Measurements from ENCODE around the gene TUBG2.
"Not testable (repeated sequence)": the region's sequence is repeated elsewhere in the genome, so short reads cannot be mapped to it uniquely, and the experiment has no call there.

TUBG2 gene

DNA sequence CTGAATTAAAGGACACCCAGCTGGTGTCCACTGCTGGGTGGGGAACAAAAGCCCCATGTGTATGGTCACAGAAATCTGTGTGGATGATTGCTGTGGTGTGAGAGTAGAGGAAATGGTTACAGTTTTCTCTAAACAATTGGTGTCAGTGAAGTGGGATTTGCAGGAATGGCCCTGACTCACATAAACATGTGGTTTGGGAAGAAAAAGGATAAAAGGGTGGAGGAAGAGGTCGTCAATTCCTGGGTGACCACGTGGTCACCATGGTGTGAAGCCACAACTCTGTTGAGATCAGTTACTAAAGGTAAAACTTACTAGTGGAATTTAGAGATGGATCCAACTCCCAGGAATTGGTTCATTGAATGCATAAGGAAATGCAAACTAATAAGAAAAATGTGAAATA lies 3.6 kb upstream of the TUBG2 start:
- no peak for DNase-seq

DNA sequence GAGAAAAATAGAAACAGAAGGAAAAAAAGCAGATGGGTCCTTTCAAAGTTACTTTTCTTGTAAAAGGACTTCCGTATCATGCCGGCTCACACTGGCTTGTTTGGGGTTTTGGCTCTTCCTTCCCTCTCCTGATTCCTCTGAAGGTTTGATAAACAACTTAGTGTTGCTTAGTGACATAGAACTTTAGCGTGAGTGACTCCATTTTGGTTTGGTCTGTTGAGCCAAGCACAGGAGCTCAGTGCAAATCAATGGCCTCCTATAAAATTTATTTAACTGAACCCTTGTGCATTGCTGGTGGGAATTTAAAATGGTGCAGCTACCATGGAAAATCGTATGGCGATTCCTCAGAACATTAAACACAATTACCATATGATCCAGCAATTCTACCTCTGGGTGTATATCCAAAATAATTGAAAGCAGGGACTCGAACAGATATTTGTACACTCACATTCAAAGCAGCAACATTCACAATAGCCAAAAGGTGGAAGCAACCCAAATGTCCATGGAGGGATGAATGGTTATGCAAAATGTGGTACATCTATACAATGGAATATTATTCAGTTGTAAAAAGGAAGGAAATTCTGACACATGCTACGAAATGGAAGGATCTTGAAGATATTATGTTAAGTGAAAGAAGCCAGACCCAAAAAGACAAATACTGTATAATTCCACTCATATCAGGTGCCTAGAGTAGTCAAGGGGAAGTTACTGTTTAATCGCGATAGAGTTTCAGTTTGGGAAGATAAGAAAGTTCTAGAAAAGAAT lies 1.1 kb upstream of the TUBG2 start:
- no peak for DNase-seq

DNA sequence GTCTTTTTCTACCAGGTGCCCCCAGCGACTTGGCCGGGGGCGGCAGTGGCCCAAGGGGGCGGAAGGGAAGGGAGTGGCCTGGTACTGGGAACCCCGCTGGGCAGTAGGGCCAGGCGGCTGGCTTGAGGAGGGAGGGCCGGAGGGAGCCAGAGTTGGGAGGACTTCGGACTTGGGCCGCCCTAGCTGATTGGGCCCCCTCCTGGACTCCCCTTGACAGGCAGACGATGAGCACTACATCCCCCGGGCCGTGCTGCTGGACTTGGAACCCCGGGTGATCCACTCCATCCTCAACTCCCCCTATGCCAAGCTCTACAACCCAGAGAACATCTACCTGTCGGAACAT lies 819 bp downstream of the TUBG2 start:
- not testable (repeated sequence) for DNase-seq

DNA sequence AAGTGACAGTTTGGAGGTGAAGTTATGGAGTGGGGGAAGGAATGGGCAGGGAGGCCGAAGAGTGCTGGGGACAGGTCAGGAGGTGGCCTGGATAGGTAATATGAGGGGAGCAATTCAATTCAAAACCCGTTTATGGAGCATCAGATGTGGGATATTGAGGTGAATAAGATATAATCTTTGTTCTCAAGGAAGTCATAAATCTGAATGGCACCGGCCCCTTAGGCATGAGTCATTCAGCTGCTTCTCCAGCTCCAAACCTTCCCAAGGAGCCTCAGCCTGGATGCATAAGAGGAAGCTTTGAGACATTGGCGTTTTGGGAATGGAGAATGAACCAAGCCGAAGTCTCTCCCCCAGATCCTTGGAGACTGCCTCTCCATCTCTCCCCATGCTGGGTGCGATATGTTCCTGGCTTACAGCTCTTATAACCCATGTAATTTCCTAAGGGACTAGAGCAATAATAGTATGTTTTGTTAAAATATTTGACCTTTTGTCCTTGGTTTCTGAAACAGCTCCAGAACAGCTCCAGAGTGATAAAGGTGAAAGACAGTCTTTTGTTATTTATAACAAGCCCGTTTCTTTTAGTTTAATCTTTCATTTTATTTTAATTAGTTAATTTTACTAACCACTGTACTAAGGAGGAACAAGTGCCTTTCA lies 1.7 kb downstream of the TUBG2 start:
- DNase-seq, result no peak

DNA sequence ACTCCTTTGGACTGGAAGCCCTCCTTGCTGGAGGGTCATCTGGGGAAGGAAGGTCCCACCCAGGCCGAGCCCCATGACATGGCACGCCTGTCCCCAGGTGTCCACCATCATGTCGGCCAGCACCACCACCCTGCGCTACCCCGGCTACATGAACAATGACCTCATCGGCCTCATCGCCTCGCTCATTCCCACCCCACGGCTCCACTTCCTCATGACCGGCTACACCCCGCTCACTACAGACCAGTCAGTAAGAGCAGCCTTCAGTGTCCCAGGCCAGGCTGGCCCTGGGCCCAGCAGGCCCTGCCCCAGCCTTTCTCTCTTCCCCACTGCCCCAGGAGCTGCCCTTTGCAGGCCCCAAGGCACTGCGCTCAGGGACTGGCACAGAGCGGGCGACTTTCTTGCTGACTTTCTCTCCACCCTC lies 6.5 kb downstream of the TUBG2 start:
- no peak for DNase-seq

DNA sequence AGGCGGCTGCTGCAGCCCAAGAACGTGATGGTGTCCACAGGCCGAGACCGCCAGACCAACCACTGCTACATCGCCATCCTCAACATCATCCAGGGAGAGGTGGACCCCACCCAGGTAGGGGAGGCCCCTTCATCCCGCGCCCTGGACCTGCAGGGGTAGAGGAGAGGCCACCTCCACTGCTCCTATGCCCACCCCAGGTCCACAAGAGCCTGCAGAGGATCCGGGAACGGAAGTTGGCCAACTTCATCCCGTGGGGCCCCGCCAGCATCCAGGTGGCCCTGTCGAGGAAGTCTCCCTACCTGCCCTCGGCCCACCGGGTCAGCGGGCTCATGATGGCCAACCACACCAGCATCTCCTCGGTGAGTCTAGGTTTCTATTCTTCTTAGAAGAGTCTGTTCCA lies 7.0 kb downstream of the TUBG2 start:
- DNase-seq, result not testable (repeated sequence)

DNA sequence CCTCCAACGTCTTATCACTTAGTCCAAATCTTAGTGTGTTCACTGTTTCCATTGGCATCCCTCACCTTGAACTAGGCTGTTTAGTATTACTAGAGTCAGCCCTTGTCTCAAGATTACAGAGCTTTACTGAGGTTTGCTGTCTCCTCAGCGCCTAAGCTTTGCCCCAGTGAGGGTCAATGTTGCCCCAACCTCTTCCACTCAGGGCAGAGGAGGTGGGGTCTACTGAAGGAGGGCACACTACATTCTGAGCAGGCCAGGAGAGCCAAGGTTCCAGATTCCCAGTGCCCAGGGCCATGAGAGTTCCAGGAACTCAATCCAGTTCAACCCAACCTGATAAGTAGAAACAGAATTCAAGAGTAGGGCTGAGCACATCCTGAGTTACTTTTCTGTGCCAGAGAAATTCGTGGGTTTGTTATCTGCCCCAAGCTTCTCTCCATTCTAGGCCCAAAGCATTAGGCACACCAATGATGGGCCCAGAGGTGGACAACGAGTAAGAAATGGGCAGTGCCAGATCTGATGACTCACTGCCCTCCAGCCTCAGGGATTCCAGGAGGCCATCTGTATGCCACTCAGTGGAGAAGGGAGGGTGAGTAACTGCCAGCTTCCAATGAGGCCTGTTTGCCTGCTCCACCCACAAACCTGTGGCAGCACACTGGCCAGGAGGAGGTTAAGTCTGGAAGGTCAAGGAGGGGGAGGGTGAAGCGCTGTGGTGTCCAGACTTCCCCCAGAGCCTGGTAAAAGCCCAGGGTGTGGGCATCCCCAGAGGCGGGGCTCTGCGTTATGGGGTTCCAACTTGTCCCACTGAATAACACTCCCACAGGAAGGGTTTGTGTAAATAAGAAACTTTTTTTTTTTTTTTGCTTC lies 8.2 kb downstream of the TUBG2 start:
- DNase-seq, result no peak

DNA sequence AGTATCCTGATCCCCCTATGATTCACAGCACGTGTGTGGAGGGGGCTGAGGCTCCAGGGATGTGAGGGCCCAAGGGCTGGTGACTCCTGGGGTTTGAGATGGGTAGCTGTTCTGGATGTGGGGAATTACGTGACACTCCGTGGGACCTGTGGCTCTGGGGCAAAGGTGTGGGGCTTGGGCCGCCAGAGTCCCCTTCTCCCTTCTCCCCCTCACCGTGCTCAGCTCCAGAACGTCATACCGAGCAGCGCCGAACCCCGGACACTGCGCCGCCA lies 10.6 kb downstream of the TUBG2 start:
- DNase-seq, result no peak

DNA sequence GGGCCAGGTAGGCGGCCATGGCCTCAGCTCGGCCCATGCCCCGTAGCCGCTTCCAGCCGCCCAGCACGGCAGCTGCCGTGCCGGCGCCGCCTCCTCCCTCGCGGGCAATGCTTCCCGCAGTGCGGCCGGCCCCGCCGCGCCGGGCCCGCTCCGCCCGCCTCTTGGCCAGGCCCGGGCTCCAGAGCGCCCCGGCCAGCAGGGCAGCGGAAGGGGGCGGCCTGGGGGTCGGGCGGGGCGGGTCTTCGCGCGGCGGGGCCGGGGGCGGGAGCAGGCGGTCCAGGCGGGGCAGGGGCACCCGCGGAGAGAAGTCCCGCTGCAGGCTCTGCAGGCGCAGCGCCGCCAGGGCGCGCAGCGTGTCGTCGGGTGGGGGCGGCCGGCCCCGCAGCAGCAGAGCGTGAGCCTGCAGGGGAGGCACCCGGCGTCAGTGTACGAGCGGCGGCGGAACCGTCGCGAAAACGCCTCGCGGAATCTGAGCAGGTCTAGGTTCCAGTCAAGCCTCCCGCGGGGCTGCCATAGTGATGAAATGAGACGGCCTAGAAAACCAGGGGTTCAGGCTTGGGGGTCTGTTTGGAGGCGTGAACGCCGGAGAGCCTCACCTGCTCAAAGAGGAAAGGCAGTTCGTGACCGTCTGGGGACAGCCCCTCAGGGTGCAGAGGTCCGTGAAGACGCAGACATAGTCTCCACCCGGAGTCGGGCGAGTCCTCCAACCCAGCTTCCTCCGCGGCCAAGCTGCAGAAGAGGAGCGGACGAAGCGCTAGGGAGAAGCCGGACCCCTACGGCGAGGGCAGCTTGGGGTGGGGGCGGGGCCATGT lies 11.1 kb downstream of the TUBG2 start:
- no peak for DNase-seq

DNA sequence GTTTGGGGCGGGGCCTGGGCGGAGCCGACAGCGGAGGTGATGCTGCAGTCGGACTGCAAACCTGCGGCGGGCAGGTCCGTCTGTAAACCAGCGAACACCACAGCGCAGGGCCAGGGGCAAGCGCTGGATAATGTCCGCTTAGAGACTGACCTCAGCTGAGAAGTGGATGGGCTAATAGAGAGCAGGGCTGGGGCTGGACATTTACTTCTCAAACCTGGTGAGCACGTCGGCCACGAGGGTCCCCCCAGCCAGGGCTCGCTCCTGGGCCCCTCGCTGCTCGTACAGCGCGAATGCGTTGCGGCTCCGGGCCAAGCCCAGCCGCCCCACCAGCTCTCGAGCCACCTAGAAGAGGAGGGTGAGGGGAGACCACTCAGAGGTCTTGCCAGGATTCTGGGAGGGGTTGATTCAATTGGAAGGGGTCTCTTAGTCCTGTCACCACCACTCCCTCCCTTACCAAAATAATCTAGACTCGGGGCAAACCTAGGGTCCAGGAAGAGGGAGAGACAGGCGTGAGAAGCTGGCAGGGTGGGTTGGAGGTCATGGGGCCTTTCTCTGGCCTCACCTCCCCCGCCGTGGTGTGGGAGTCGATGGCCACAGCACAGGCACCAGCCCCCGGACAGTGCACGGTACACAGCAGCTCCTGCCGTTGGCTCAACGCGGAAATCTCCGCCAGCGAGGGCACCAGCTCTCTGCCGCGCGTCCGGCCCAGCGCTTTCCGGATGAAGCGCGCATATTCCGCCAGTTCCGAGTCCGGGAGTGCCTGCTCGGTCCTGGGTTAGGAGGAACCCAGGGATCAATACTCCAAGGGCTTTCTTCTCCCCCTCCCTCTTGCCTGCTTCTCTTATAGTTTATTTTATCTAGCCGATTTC lies 11.9 kb downstream of the TUBG2 start:
- no peak for DNase-seq

DNA sequence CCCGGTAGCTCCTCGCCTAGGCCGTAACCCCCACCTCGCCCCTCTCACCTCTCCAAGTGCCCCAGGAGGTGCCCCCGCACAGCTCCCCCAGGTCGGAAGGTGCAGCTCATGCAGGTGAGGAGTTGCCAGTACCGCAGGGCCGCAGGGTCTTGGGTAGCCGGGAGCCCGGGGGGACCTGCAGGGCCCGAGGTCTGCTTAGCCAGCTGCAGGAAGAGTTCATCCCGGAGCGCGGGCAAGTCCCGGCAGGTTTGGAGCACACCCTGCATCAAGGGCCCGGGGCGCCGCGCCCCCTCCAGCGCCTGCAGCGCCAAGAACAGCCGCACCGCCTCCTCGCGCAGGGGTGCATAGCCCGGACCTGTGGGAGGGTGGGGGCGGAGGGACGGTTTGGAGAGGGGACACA lies 13.0 kb downstream of the TUBG2 start:
- DNase-seq, result peak; percentile 53

DNA sequence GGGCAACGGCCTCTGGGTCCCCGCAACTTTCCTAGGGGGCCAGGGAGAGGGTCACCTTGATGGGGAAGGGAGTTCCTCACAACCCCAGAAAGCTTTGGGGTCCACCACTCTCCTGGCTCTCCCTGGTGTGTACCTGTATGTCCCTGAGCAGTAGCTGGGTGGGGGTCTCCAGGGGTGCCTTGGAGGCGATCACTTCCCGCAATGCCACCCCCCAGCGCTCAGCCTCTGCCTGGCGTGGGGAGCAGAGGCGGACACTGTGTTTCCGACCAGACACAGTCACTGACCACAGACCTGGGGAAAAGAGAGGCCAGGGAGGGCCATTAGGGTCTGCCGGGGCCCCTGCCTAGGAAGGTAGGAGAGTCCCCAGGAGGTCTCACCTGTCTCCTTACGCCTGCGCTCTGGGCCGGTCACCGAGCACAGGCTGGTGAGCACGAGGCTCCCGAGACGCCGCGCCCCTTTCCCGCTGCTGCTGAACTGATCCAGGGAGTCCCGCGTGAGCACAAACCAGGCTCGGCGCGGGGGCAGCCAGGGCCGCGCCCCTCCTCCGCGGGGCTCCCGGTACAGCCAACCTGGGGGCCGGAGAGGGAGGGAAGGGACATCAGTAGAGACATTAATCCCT lies 14.3 kb downstream of the TUBG2 start:
- no peak for DNase-seq

DNA sequence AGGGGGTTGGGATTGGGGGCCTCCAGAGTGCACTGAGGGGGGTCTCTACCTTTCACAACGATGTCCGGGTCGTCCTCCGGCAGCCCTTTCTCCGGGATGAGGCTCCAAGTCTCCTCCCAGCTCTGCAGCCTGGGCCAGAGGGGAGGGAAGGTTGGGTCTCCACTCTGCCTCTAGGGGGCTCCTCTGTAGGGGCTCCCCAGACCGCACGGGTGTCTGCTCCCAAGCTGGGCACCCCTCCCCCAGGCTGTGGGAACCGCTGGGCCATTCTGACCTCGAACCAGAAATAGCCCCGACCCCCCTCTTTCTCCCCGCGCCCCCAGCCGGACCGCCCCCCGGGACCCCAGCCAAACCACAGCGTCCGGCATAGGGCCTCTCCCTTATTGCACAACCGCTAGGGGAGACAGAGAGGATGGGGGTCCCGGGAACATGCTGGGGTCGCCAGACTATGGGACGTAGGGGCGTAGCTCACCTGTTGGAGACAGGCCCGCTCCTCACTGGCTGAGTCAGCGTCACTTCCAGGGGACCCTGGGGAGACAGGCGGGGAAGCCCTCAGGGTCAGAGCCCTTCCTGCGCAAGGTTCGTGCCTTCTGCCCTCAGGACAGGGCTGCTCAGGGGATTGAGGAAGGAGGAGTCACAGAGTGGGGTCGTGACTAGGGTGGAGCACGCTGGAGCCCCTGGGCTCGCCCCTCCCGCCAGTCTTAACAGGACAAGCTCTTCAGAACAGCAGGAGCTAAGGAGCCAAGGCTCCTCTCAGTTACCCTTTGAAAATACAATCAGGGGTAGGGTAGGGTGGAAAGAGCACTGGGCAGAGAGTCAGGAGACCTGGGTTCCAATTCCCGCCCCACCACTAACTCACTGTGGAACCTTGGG lies 15.0 kb downstream of the TUBG2 start:
- no peak for DNase-seq

DNA sequence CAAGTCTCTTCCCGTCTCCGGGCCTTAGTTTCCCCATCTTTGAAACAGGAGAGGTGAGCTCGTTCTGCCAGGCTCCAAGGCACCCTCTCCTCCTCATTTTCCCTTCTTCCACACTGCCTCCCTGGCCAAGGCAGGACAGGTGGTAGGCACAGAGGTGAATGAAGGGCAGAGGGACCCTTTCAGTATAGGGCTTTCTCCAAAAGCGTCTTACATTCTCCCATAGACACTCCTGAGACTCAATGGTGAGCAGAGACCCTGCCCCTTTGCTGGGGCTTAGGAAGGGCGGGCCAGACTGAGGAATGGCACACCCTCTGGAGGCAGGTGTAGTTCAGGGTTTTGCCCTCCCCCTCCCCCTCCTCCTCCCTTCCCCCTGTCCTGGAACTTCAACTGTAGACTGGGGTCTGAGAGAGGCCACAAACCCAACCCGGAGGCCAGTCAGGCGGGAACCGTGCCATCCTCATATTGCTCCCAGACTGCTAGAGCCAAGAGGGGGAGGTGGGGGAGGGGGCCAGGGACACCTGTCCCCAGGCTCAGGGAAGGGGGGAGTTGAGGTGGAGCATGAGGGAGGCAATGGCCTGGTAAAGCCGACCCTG lies 15.8 kb downstream of the TUBG2 start:
- DNase-seq, result no peak

DNA sequence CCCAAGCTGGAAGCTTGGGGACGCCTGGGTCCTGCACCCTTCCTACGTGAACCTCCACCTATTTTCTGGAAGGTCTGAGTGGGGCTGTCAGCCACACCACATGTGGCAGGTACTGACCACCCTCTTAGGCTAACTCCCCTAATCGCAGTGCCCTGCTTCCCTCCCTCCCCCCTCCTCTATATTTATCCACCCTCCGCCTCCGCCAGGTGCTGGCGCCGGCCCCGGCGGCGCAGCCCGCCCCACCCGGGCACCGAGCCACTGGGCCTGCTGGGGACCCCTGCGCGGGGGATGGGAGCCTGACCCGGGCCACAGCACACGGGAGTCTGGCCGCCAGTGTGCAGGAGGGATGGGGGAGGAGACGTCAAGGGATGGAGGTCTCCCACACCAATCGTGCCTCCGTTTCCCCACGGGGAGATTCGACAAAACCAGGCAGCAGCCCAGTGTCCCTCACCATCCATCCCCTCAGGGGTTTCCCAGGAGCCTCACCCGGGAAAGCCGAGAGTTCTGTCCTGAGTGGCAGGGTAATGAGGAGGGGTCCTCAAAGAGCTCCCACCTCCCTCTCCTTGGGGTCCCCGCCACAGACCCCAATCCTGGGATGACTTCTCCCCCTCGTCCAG lies 16.4 kb downstream of the TUBG2 start:
- no peak for DNase-seq

DNA sequence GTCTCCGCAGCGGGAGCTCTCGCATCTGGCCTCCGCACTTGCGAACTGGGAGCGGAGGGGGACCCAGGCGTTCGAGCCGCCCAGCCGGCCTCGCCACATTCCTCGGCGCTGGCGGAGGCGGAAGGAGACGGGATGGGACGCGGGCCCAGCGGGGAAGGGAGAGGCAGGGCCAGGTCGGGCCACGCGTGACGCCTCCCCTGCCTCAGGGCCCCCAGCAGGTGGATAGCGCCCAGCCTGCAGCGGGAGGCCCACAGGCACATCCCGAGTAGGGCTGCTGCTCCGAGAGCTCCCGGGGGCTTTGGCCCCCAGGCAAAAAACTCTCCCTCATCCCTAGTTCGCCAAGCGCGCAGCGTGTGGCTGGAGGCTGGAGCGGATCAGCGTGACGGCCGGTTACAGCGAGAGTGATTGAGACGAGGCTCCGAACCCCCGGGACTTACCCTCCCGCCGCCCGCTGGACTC lies 16.9 kb downstream of the TUBG2 start:
- DNase-seq, result no peak

DNA sequence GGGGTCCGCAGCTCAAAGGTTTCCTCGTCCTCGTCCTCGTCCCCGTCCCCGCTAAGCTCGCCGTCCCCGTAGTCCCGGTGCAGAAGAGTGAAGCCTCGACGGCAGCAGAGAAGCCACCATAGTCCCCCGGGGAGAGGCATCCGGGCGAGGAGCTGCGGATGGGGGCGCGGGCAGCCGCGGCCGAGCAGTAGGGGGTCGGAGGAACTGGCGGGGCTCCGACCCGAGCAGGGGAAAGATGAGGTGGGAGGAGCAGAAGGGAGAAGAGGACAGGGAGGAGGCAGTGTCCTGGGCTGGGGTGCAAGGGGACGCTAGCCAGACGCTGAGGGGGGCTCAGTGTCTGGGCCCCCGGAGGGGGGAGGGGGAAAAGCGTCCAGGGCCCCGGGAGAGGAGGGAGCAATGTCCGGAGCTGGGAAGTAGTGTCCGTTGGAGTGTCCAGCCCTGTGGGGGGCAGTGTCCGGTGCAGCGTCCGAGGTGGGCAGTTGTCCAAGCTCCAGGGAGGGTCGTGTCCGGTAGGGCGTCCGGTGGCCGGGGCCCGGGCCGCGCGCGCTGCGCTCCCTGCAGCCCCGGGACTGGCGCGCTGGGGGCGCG lies 17.4 kb downstream of the TUBG2 start, which contains the start of gene PLEKHH3:
TSS of gene PLEKHH3 (minus strand) at position 571 of the 588 bp plus-strand sequence. CDS start at position 140, 431 bp downstream.
- DNase-seq, result no peak

DNA sequence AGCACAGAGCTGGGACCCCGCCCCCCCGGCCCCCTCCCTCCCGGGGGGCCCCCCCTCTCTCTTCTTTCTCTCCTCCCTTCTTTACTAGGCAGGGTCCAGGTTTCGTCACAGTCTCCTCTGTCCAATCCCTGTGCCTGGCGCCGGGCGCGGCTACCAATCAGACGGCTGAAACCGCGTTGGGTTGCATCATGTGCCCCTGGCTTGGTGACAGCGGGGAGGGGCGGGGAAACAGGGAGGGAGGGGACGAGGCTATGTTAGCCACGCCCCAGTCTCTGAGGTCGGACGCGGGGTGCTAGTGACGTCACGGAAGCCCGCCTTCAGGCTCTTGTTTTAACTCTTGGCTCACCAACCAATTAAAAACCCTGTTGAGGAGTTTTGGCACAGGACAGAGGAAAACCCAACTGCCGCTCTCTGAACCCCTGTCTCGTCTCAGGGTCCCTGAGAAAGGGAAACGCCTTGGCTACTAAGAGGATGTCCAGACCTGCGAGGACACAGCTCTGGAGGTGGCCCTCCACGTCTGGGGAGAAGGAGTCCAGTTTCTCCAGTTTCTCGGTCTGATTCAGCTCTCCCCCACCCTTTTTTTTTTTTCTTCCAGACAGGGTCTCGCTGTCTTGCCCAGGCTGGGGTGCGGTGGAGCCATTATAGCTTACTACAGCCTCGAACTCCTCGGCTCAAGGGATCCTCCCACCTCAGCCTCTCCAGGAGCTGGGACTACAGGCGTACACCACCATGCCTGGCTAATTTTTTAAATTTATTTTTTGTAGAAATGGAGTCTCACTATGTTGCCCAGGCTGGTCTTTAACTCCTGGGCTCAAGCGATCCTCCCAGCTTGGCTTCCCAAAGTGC lies 18.2 kb downstream of the TUBG2 start:
- DNase-seq, result peak; percentile 100
